Activated T-cell treated with anti-CD3 and anti-CD28 coated beads for 24 hours (primary cell): ENCODE measurements around the gene SIK2.
"Not testable (repeated sequence)": the region's sequence is repeated elsewhere in the genome, so short reads cannot be mapped to it uniquely, and the experiment has no call there.

Source experiments
- DNase-seq: peaks from one replicate; pipeline ENCODE4 v3.0.0-alpha.2; 2020; ENCODE audit warnings: low read depth

The SIK2 gene

GRCh38 chr11:111699579-111700156, 97.4 kb downstream of the SIK2 start:
- DNase-seq, result no peak

DNA sequence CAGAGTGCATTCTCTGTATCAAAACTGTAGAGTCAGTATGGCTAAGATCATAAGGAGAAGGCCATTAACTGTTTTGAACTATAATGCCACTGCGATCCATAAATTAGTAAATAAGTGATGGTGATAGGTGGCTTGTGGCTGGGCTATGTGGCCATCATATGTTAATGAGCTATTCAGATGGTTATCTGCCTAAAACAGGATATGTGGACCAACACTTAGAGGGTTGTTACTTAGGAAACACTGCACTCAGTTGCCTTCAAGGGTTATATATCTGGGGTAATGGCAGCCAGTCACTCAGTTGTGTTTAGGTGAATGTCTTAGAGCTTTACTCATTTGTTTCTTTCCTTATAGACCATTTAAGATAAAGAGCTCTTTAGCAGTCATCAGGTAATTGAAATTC, 97.9 kb downstream of the SIK2 start:
- DNase-seq, result no peak

- DNase-seq, result no peak
Measured at GRCh38 chr11:111702623-111703022, 100.4 kb downstream of the SIK2 start.

DNA sequence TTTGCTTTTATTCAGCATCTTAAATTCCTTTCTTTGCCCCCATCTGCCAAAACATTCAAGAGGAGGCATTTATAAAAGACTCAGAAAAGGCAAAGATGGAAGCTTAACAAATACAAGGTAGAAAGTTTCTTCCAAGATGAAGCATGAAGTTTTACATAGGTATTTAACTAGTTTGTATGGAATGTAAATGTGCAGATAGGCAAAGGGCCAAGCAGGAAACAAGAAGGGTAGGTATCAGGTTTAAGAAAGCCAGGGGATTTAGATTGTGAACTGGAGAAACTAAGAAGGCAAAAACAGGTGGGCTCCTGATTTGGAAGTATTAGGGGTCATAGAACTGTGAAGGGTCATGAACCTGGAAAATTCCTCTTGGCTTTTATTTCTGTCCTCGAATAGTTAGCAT, 101.3 kb downstream of the SIK2 start:
- no peak for DNase-seq

- no peak for DNase-seq
Measured at GRCh38 chr11:111707039-111707690, 104.9 kb downstream of the SIK2 start.

- no peak for DNase-seq
Measured at GRCh38 chr11:111707691-111708067, 105.4 kb downstream of the SIK2 start.

DNA sequence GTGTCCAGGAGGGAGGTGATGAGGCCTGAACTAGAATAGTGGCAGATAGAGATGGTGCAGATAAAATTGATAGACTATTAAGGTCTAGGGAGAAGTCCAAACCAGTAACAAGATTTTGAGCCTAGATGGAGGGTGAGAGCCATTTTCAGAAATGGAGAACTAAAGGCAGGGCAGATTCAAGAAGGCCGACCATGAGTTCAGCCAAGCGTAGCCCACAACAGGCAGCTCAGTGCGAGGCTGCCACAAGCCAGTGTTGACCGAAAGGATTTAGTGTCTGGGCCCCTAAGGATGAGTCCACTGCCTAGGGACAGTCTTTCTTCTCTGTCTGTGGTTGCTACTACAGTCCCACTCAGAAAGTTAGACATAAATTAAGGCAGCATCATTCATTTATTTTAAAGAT, 112.3 kb downstream of the SIK2 start:
- DNase-seq, result no peak

GRCh38 chr11:111715142-111715816, 113.0 kb downstream of the SIK2 start:
- DNase-seq, result no peak

DNA sequence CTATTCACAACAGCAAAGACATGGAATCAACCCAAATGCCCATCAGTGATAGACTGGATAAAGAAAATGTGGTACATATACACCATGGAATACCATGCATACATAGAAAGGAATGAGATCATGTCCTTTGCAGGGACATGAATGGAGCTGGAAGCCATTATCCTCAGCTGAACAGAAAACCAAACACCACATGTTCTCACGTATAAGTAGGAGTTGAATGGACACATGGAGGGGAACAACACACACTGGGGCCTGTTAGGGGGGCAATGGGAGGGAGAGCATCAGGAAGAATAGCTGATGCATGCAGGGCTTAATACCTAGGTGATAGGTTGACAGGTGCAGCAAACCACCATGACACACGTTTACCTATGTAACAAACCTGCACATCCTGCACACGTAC, 115.4 kb downstream of the SIK2 start:
- DNase-seq, result not testable (repeated sequence)

DNA sequence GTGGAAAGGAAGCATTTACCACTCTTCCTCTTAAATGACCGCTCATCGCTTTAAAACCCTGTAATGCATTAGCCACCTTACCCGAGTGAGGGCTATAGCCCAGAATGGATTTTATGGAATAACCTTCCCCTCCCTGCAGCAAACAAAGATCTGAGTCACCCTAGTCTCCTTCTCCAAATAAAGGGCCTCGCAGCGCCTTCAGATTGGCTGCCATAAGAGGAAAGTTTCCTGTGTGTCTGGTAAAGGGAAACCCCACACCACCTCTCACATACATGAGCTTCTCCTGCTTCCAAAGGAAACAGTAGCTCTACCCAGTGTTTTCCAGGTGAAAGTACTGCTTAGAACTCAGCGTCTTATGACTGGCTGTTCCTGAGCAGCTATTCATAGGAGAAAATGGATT, 116.2 kb downstream of the SIK2 start:
- no peak for DNase-seq

DNA sequence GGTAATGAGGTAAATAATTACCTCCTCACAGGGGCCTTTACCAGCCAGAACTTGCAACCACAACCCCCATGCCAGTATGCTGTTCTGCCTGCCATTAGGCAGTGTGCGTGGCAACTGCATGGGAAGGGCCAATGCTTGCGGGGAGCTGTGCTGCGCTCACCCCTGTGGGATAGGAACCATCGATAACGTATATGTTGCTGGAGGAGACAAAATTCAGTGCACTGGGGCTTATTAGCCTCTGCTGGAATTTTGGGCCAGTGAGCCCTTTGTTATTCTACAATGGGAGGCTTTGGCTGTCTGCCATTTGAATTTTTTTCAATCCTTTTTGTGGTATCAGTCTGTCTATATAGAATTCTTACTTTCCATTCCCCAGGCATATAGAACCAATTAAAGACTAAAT, 116.6 kb downstream of the SIK2 start:
- no peak for DNase-seq

GRCh38 chr11:111719379-111719778, 117.1 kb downstream of the SIK2 start:
- DNase-seq, result no peak

- DNase-seq, result no peak
Measured at GRCh38 chr11:111720801-111721494, 118.7 kb downstream of the SIK2 start.

DNA sequence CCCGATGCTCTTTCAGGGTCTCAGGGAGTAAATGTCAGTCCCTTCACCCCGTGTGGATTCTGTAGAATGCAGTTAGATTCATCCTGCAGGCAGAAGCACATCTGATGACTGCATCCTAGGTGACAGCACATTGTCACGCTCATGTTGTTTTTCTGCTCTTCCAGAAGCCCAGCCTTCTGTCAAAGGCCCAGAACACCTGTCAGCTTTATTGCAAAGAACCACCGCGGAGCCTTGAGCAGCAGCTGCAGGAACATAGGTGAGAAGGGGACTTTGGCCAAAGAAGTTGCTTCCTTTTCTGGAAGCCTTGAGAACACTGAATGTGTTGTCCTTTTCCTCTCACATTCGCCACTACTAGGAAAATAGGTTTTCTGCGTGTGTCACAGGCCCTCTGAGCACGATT, 120.3 kb downstream of the SIK2 start:
- no peak for DNase-seq

DNA sequence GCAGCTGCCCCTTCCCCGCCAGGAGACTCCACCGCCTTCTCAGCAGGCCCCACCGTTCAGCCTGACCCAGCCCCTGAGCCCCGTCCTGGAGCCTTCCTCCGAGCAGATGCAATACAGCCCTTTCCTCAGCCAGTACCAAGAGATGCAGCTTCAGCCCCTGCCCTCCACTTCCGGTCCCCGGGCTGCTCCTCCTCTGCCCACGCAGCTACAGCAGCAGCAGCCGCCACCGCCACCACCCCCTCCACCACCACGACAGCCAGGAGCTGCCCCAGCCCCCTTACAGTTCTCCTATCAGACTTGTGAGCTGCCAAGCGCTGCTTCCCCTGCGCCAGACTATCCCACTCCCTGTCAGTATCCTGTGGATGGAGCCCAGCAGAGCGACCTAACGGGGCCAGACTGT, 121.3 kb downstream of the SIK2 start:
- no peak for DNase-seq

DNA sequence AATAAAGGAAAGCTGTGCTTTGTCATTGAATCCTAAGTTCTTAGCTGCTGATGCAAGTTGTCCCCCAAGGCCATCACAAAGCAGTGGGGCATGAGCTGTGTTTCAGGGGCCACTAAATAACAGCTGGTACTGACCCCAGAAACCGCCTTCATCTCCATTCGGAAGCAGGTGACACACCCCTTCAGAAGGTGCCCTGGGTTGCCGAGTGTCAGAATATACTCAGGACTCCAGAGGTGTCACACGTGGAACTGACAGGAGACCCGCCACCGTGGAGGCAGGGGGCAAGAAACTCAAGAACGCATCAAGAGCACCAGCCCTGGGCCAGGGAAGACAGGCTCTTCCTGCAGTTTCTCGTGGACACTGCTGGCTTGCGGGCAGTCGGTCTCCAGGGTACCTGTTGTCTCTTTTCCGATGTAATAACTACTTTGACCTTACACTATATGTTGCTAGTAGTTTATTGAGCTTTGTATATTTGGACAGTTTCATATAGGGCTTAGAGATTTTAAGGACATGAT, 122.4 kb downstream of the SIK2 start:
- no peak for DNase-seq

GRCh38 chr11:111725621-111726020, 123.4 kb downstream of the SIK2 start:
- no peak for DNase-seq

DNA sequence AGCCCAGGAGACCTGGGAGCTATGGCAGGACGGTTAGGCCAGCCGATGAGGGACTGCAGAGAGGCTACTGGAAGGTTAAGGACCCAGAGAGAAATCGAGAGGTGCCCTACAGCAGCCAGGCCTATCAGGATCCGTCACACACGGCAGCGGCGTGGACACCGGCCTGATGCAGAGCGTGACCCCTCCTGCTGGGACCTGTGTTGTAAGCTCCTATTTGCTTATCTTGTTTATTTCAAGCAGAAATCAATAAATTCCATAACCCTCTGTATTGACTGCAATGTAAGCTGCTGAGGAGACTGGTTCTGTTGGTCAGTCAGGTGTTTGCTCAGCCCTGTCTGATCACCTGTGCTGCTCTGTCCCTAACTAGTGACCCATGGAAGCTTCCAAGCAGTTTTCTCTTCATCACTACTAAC, 124.1 kb downstream of the SIK2 start:
- no peak for DNase-seq

DNA sequence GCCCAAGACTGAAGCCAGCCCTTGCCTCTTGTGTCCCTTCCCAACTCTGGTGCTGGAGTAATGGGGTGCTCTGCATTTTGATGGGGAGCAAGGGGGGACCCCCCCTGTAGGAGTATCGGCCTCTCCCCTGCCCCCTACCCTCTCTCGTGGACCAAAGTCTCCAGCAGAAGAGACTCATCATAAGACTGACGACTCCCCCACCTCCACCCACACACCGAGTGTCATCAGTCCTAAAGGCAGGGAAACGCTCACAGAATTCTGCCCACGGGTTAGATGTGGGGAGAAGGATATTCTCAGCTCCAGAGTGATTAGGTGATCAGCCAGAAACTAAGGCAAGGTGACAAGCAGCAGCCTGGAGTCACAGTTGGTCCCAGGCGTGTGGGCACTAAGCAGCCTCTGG, 125.2 kb downstream of the SIK2 start:
- DNase-seq, result no peak

- DNase-seq, result no peak
Measured at GRCh38 chr11:111729071-111729830, 127.0 kb downstream of the SIK2 start.

- no peak for DNase-seq
Measured at GRCh38 chr11:111729831-111730311, 127.6 kb downstream of the SIK2 start.
